Stimulated activated CD4-positive, alpha-beta T cell treated with anti-CD3 and anti-CD28 coated beads, Interleukin-2, amount 100 ng/mL, for 4 hours (primary cell): ENCODE results near the gene NOL11.
"Not testable (repeated sequence)": the region's sequence is repeated elsewhere in the genome, so short reads cannot be mapped to it uniquely, and the experiment has no call there.

ENCODE experiments used
- DNase-seq: peaks from one replicate; pipeline ENCODE4 v3.0.0-alpha.2; 2020; ENCODE audit warnings: low read depth

NOL11 gene

GRCh38 chr17:67754686-67755085, 37.0 kb downstream of the NOL11 start:
- DNase-seq, result not testable (repeated sequence)

- not testable (repeated sequence) for DNase-seq
Measured at GRCh38 chr17:67756766-67757165, 39.0 kb downstream of the NOL11 start.

- no peak for DNase-seq
Measured at GRCh38 chr17:67759355-67760171, 41.8 kb downstream of the NOL11 start.

GRCh38 chr17:67765623-67766022, 47.9 kb downstream of the NOL11 start:
- no peak for DNase-seq

DNA sequence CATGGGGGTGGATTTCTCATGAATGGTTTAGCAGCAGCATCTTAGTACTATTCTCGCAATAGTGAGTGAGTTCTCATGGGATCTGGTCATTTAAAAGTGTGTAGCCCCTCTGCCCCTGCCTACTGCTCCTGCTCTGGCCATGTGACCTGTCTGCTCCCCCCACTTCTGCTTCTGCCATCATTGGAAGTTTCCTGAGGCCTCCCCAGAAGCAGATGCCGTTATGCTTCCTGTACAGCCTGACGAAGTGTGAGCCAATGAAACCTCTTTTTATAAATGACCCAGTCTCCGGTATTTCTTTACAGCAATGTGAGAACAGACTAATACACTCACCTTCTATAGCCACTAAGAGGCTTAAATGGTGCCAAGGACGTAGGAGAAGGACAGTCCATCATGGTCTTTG, 51.5 kb downstream of the NOL11 start:
- no peak for DNase-seq

GRCh38 chr17:67770539-67770938, 52.8 kb downstream of the NOL11 start:
- DNase-seq, result no peak

- DNase-seq, result no peak
Measured at GRCh38 chr17:67772679-67773078, 54.9 kb downstream of the NOL11 start.

DNA sequence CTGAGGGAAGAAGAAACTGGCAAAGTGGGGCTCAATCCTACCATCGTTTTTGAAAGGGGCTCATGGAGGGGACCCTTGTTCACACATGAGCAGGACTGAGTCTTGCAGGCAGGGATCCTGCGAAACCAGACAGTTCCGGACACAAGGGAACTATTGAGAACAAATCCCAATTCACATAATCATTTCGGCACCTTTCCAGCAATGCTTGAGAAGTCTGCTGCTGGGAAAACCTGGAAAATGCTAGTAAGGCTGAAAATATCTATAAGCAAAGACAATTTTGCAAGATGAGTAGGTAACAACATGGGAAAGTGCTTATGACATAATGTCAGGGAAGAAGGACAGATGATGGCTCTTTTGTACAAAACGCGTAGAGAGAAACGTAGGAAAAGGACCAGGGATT, 55.5 kb downstream of the NOL11 start:
- no peak for DNase-seq

DNA sequence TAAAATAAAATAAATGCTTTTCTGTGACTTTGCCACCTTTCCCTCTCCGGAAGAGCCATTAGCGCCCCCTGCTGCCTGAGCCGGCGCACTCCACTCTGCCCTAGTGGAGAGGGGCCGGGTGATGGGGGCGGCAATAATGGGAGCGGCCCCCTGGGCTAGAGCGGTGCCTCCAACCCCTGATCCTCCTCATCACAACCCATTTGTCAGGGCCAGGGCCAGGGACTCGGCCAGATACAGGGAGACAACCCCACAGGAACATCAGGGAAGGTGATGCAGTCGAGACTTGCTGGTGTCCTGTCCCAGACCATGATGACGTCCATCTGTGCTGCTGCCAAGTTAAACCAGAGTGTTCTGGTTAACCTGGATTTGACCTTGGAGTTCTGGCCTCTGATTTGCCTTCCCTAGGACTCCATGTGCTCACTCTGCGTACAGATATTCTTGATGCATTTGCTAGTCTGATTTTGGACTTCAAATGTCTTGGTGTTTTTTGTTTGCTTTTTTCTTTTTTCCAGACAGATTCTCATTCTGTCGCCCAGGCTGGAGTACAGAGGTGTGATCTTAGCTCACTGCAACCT, 61.4 kb downstream of the NOL11 start:
- no peak for DNase-seq

DNA sequence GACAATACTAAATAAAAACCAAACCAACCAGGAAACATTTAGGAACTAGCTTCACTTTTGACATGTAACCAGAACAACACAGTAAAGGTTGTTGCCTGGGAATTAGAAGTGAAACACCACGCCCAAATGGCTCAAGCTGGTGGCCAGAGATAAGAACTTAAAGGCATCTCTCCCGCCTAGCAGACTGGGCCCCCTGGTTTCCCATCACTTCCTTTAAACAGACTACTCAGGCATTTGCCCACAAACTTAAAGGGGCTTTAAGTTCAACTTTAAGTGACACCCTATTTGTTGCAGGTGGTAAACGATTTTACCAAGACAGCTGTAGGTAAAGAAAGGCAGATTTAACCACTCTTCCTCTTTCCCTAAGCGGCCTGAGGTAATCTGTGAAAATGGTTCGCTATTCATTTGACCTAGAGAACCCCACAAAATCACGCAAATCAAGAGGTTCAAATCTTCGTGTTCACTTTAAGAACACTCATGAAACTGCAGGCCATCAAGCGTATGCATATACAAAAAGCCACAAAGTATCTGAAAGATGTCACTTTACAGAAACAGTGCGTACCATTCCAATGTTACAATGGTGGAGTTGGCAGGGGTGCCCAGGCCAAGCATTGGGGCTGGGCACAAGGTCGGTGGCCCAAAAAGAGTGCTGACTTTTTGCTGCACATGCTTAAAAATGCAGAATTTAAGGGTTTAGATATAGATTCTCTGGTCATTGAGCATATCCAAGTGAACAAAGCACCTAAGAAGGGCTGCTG, 66.8 kb downstream of the NOL11 start:
- no peak for DNase-seq

DNA sequence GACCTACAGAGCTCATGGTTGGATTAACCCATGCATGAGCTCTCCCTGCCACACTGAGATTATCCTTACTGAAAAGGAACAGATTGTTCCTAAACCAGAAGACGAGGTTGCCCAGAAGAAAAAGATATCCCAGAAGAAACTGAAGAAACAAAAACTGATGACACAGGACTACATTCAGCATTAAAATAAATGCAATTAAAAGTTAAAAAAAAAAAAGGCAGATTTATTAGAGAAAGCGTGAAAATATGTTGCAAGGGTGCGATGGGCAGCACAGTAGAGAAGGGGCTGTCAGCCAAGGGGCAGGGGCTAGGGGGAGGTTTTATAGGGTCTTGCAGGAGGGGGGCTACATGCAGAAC, 67.4 kb downstream of the NOL11 start:
- DNase-seq, result no peak

DNA sequence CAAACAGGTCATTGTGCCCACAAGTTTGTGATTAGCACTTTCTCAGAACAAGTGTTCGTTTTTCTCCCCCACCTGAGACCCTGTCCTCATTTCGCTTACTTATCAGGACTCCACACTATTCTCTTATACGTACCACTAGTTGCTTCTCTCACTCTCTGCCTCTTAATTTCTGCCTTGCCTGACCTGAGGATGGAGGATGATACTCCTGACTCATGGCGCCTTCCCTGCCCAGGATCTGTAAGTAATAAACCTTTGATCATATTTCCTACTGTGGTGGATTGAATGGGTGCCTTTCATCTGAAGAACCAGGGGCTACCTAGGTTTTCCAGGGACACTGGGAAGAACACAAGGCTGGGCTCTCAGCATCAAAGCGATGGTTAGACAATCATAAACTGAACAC, 67.8 kb downstream of the NOL11 start:
- DNase-seq, result no peak
